Liver (tissue), 9 donors: ENCODE data around the gene TMTC4. TPM values are rescaled to one million over a fixed set of nuclear protein-coding genes. Genes with fewer than 3 reads are reported as not detected.

Experiments
- DNase-seq: peaks from one replicate; pipeline ENCODE4 v3.0.0-alpha.2; 2017; ENCODE audit warnings: low spot score
- H3K27ac ChIP-seq, 2 donors: one replicate each; pipeline ENCODE4 v1.7.0; 2013; ENCODE audit warnings: inconsistent platforms in 2 of 2, low read length in 2 of 2, control low read depth in 1 of 2, low read depth in 1 of 2, mild to moderate bottlenecking in 1 of 2
- H3K27me3 ChIP-seq, 4 donors: one replicate each; pipeline versions ENCODE4 v1.6.1 to v1.7.0; 2013; ENCODE audit warnings: low read length in 3 of 4, inconsistent platforms in 1 of 4, mild to moderate bottlenecking in 1 of 4, moderate library complexity in 1 of 4; ENCODE audit not compliant: control insufficient read depth in 4 of 4, insufficient read depth in 4 of 4
- H3K36me3 ChIP-seq, 4 donors: one replicate each; pipeline versions ENCODE4 v1.6.1 to v1.7.0; 2013; ENCODE audit warnings: low read length in 3 of 4, mild to moderate bottlenecking in 3 of 4, low read depth in 1 of 4, moderate library complexity in 1 of 4; ENCODE audit not compliant: control insufficient read depth in 4 of 4, insufficient read depth in 3 of 4
- H3K4me1 ChIP-seq, 4 donors: one replicate each; pipeline versions ENCODE4 v1.6.1 to v1.7.0; 2013; ENCODE audit warnings: low read length in 3 of 4, mild to moderate bottlenecking in 3 of 4, moderate library complexity in 1 of 4; ENCODE audit not compliant: control insufficient read depth in 4 of 4, insufficient read depth in 4 of 4
- H3K4me3 ChIP-seq, 3 donors: one replicate each; pipeline versions ENCODE4 v1.6.1 to v1.7.0; 2013; ENCODE audit warnings: low read length in 3 of 3, control low read depth in 1 of 3, low read depth in 1 of 3, mild to moderate bottlenecking in 1 of 3
- H3K9ac ChIP-seq, 2 donors: one replicate each; pipeline ENCODE4 v1.7.0; 2013; ENCODE audit warnings: low read length in 2 of 2, mild to moderate bottlenecking in 2 of 2, moderate library complexity in 2 of 2, control low read depth in 1 of 2, low read depth in 1 of 2
- H3K9me3 ChIP-seq, 4 donors: one replicate each; pipeline versions ENCODE4 v1.6.1 to v1.7.0; 2013; ENCODE audit warnings: low read length in 3 of 4; ENCODE audit not compliant: control insufficient read depth in 4 of 4
- EGR1 ChIP-seq, 2 donors: IDR thresholded peaks; 2 replicates each; pipeline ENCODE4 v1.6.1; 2016 to 2018; ENCODE audit warnings: antibody characterized with exemption in 2 of 2, low read depth in 2 of 2
- FOXA1 ChIP-seq: IDR thresholded peaks from 2 replicates; pipeline ENCODE4 v1.6.1; 2016; ENCODE audit warnings: antibody characterized with exemption
- FOXA2 ChIP-seq: IDR thresholded peaks from 2 replicates; pipeline ENCODE4 v1.6.1; 2016; ENCODE audit warnings: antibody characterized with exemption
- GABPA ChIP-seq, 2 donors: IDR thresholded peaks in 1 of 2; conservative IDR thresholded peaks in 1 of 2; 2 replicates each; pipeline ENCODE4 v1.6.1; 2016; ENCODE audit warnings: antibody characterized with exemption in 2 of 2, mild to moderate bottlenecking in 1 of 2, moderate library complexity in 1 of 2
- HNF4A ChIP-seq, 2 donors: conservative IDR thresholded peaks; 2 replicates each; pipeline ENCODE4 v1.6.1; 2016; ENCODE audit warnings: antibody characterized with exemption in 2 of 2, mild to moderate bottlenecking in 2 of 2
- HNF4G ChIP-seq: IDR thresholded peaks from 2 replicates; pipeline ENCODE4 v1.6.1; 2016; ENCODE audit warnings: antibody characterized with exemption
- JUND ChIP-seq, 2 donors: IDR thresholded peaks; 2 replicates each; pipeline ENCODE4 v1.6.1; 2016; ENCODE audit warnings: antibody characterized with exemption in 2 of 2
- NR2F2 ChIP-seq: IDR thresholded peaks from 2 replicates; pipeline ENCODE4 v1.6.1; 2016; ENCODE audit warnings: antibody characterized with exemption
- RAD21 ChIP-seq, 2 donors: IDR thresholded peaks; 2 replicates each; pipeline ENCODE4 v1.6.1; 2016; ENCODE audit warnings: antibody characterized with exemption in 2 of 2, mild to moderate bottlenecking in 2 of 2
- RXRA ChIP-seq, 2 donors: IDR thresholded peaks; 2 replicates each; pipeline ENCODE4 v1.6.1; 2017 to 2018; ENCODE audit warnings: antibody characterized with exemption in 2 of 2, mild to moderate bottlenecking in 1 of 2
- SP1 ChIP-seq: IDR thresholded peaks from 2 replicates; pipeline ENCODE4 v1.6.1; 2018; ENCODE audit warnings: antibody characterized with exemption, mild to moderate bottlenecking
- TAF1 ChIP-seq: conservative IDR thresholded peaks from 2 replicates; pipeline ENCODE4 v1.6.1; 2016; ENCODE audit warnings: antibody characterized with exemption, mild to moderate bottlenecking
- YY1 ChIP-seq: IDR thresholded peaks from 2 replicates; pipeline ENCODE4 v1.6.1; 2016; ENCODE audit warnings: antibody characterized with exemption, mild to moderate bottlenecking
- WGBS: extraction: QIAGEN DNeasy Blood & Tissue Kit; methylation state at CpG from one replicate; pipeline ENCODE4 v1.1.7; 2013; 5-methylcytosine and 5-hydroxymethylcytosine counted together
- polyA plus RNA-seq, 2 donors: library from polyadenylated mRNA; stranded (reverse) in 1 of 2; unstranded in 1 of 2; fragments of 200-250 nt in 1 of 2; fragments of >200 nt in 1 of 2; fragmentation: Nextera tagmentation in 1 of 2; extraction: Ambion mirVana in 1 of 2; gene quantifications; one replicate each; pipeline versions ENCODE4 v1.2.1 to v1.2.3, GENCODE V29; 2013 to 2015
- total RNA-seq, 2 donors: library from RNA; depleted of rRNA; stranded (reverse); fragments of >200 nt; gene quantifications; one replicate each; pipeline ENCODE4 v1.2.3, GENCODE V29; 2014
- TF ChIP-seq, protein P1 (sequence below): IDR thresholded peaks from 2 replicates; pipeline ENCODE4 v1.6.1; 2016; ENCODE audit warnings: antibody characterized with exemption, mild to moderate bottlenecking
- TF ChIP-seq, protein P2 (sequence below): IDR thresholded peaks from 2 replicates; pipeline ENCODE4 v1.6.1; 2016; ENCODE audit warnings: antibody characterized with exemption
- TF ChIP-seq, protein P3 (sequence below): fragments of 150-350 bp; IDR thresholded peaks from 2 replicates; pipeline ENCODE4 v1.5.1; 2017; ENCODE audit warnings: improper control_type of control experiment, low read depth, low read length; ENCODE audit not compliant: missing input control
- TF ChIP-seq, protein P4 (sequence below): IDR thresholded peaks from 2 replicates; pipeline ENCODE4 v1.6.1; 2016; ENCODE audit warnings: antibody characterized with exemption
- TF ChIP-seq, protein P5 (sequence below): IDR thresholded peaks from 2 replicates; pipeline ENCODE4 v1.6.1; 2016; ENCODE audit warnings: antibody characterized with exemption
- donor health status: healthy.
- donor health status: healthy.
- donor health status: healthy.
- donor health status: healthy.
- donor health status: healthy.

Gene TMTC4
- total and polyA plus RNA-seq, 4 donors = 7.3 to 26.4 (median 12.3) TPM

DNA sequence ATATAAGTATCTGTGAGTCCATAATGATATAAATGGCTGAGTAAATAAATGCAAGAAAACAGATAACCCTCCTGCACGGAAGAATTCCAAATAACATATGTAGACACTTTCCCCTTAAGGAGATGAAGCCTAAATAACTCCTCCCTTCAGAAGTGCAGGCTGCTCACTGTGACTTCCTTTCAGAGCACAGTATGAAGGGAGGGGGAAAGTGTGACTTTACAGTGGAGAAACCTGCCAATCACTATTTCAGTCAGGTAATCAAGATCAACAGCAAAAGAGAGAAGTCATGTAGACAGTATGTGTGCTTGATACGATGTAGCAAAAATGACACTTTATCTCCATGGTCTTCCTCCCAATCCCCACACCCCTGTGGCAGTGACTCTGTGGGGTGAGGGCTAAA is 93.1 kb downstream of the TMTC4 start:
- 96% methylated on average over 2 of the region's 2 CpGs for WGBS
- H3K9me3 ChIP-seq = no peaks in the 10 kb centered on the region
- H3K27me3 ChIP-seq = no peaks in the 10 kb centered on the region
- DNase-seq = no peak
- H3K9ac ChIP-seq = no peak overlapping the region
- peaks cover 0 to 9% (median 5%) of the 10 kb centered on the region in 4 donors for H3K36me3 ChIP-seq
- TF ChIP-seq, protein P1, sequence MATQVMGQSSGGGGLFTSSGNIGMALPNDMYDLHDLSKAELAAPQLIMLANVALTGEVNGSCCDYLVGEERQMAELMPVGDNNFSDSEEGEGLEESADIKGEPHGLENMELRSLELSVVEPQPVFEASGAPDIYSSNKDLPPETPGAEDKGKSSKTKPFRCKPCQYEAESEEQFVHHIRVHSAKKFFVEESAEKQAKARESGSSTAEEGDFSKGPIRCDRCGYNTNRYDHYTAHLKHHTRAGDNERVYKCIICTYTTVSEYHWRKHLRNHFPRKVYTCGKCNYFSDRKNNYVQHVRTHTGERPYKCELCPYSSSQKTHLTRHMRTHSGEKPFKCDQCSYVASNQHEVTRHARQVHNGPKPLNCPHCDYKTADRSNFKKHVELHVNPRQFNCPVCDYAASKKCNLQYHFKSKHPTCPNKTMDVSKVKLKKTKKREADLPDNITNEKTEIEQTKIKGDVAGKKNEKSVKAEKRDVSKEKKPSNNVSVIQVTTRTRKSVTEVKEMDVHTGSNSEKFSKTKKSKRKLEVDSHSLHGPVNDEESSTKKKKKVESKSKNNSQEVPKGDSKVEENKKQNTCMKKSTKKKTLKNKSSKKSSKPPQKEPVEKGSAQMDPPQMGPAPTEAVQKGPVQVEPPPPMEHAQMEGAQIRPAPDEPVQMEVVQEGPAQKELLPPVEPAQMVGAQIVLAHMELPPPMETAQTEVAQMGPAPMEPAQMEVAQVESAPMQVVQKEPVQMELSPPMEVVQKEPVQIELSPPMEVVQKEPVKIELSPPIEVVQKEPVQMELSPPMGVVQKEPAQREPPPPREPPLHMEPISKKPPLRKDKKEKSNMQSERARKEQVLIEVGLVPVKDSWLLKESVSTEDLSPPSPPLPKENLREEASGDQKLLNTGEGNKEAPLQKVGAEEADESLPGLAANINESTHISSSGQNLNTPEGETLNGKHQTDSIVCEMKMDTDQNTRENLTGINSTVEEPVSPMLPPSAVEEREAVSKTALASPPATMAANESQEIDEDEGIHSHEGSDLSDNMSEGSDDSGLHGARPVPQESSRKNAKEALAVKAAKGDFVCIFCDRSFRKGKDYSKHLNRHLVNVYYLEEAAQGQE = no peak
- TF ChIP-seq TAF1 (no peak), HNF4A (conservative IDR thresholded peaks at IDR 0.05) (no peak), RAD21 (IDR thresholded peaks at IDR 0.05) (no peak), JUND (IDR thresholded peaks at IDR 0.05) (no peak), FOXA1 (no peak), GABPA (IDR thresholded peaks at IDR 0.05 in 1 of 2, conservative IDR thresholded peaks at IDR 0.05 in 1 of 2) (no peak), FOXA2 (no peak), NR2F2 (no peak), RXRA (IDR thresholded peaks at IDR 0.05) (no peak), EGR1 (IDR thresholded peaks at IDR 0.05; ENCODE audit: low read depth in 2 of 2) (no peak), HNF4G (no peak), SP1 (no peak), YY1 (no peak)
- TF ChIP-seq, protein P2, sequence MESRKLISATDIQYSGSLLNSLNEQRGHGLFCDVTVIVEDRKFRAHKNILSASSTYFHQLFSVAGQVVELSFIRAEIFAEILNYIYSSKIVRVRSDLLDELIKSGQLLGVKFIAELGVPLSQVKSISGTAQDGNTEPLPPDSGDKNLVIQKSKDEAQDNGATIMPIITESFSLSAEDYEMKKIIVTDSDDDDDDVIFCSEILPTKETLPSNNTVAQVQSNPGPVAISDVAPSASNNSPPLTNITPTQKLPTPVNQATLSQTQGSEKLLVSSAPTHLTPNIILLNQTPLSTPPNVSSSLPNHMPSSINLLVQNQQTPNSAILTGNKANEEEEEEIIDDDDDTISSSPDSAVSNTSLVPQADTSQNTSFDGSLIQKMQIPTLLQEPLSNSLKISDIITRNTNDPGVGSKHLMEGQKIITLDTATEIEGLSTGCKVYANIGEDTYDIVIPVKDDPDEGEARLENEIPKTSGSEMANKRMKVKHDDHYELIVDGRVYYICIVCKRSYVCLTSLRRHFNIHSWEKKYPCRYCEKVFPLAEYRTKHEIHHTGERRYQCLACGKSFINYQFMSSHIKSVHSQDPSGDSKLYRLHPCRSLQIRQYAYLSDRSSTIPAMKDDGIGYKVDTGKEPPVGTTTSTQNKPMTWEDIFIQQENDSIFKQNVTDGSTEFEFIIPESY = no peak
- TF ChIP-seq, protein P3, sequence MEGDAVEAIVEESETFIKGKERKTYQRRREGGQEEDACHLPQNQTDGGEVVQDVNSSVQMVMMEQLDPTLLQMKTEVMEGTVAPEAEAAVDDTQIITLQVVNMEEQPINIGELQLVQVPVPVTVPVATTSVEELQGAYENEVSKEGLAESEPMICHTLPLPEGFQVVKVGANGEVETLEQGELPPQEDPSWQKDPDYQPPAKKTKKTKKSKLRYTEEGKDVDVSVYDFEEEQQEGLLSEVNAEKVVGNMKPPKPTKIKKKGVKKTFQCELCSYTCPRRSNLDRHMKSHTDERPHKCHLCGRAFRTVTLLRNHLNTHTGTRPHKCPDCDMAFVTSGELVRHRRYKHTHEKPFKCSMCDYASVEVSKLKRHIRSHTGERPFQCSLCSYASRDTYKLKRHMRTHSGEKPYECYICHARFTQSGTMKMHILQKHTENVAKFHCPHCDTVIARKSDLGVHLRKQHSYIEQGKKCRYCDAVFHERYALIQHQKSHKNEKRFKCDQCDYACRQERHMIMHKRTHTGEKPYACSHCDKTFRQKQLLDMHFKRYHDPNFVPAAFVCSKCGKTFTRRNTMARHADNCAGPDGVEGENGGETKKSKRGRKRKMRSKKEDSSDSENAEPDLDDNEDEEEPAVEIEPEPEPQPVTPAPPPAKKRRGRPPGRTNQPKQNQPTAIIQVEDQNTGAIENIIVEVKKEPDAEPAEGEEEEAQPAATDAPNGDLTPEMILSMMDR = no peak
- TF ChIP-seq, protein P4, sequence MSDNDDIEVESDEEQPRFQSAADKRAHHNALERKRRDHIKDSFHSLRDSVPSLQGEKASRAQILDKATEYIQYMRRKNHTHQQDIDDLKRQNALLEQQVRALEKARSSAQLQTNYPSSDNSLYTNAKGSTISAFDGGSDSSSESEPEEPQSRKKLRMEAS = no peak
- TF ChIP-seq, protein P5, sequence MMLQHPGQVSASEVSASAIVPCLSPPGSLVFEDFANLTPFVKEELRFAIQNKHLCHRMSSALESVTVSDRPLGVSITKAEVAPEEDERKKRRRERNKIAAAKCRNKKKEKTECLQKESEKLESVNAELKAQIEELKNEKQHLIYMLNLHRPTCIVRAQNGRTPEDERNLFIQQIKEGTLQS = no peak
- H3K4me3 ChIP-seq = no peak overlapping the region
- no peaks in the 10 kb centered on the region for H3K4me1 ChIP-seq
- H3K27ac ChIP-seq = no peak overlapping the region
